H1 (cell line): Measurements from ENCODE around the gene RAB40B. TPM values are rescaled to one million over a fixed set of nuclear protein-coding genes. Genes with fewer than 3 reads are reported as not detected.

Source experiments
- JUN ChIP-seq: IDR thresholded peaks from 2 replicates; pipeline ENCODE4 v1.6.1; 2011; ENCODE audit warnings: low read depth, mild to moderate bottlenecking, improper control_type of control experiment, low read length
- RAD21 ChIP-seq, 2 experiments: IDR thresholded peaks in 1 of 2; conservative IDR thresholded peaks in 1 of 2; 2 replicates each; pipeline ENCODE4 v1.6.1; 2011; ENCODE audit warnings: low read depth in 2 of 2, low read length in 2 of 2, improper control_type of control experiment in 1 of 2, inconsistent platforms in 1 of 2, mild to moderate bottlenecking in 1 of 2, moderate library complexity in 1 of 2
- SP4 ChIP-seq: IDR thresholded peaks from 2 replicates; pipeline ENCODE4 v1.6.1; 2012; ENCODE audit warnings: low read length, inconsistent platforms
- polyA plus RNA-seq, 7 experiments: library from polyadenylated mRNA; depleted of rRNA in 3 of 7; stranded (reverse) in 5 of 7; unstranded in 2 of 7; fragments of >200 nt in 5 of 7; fragments of 200-250 nt in 2 of 7; gene quantifications; 1 replicate in 5 of 7; 2 replicates in 1 of 7; 4 replicates in 1 of 7; pipeline versions ENCODE4 v1.2.1 to v1.2.3, GENCODE V29; 2011 to 2013; ENCODE audit warnings: missing spikeins in 2 of 7, mixed read lengths in 2 of 7
- total RNA-seq: library from RNA; stranded (reverse); fragmentation: NEBNext Ultra II Directional; extraction: Animal tissue kit (Norgen Biotek cat#: 25700); gene quantifications from 2 replicates; pipeline ENCODE4 v1.2.1, GENCODE V29; 2021
- TF ChIP-seq, protein P1 (sequence below): fragments of 300-600 bp; sonication (generic); IDR thresholded peaks from 2 replicates; pipeline ENCODE4 v1.7.1; 2012; ENCODE audit warnings: low read length, moderate library complexity, mild to moderate bottlenecking, inconsistent platforms; ENCODE audit not compliant: insufficient replicate concordance

RAB40B gene
- total and polyA plus RNA-seq, 2 of the 8 experiments (the other 6 are each of a cell fraction or from before 2014, with no cell fraction given), result 3.1 to 4.6 TPM

DNA sequence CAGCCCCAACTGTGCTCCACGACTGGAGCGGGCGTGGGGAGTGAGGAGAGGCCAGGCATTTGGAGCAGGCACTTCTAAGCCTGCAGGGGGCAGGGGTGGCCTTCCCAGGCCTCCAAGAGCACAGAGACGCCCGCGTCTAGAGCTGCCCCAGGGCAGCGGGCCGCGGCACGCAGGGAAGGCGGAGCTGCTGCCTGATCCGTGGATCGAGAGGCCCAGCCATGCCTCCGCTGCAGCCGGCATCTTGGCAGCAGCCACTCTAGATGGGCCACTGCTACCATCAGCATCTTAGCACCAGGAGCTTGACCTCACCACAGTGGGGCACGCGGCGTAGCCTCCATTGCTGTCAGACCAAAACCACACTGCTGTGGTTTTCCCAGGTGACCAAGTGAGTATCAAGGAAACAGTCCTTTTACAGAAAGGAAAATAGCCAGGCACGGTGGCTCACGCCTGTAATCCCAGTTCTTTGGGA, 29.8 kb downstream of the RAB40B start (continued):
- TF ChIP-seq, protein P1, sequence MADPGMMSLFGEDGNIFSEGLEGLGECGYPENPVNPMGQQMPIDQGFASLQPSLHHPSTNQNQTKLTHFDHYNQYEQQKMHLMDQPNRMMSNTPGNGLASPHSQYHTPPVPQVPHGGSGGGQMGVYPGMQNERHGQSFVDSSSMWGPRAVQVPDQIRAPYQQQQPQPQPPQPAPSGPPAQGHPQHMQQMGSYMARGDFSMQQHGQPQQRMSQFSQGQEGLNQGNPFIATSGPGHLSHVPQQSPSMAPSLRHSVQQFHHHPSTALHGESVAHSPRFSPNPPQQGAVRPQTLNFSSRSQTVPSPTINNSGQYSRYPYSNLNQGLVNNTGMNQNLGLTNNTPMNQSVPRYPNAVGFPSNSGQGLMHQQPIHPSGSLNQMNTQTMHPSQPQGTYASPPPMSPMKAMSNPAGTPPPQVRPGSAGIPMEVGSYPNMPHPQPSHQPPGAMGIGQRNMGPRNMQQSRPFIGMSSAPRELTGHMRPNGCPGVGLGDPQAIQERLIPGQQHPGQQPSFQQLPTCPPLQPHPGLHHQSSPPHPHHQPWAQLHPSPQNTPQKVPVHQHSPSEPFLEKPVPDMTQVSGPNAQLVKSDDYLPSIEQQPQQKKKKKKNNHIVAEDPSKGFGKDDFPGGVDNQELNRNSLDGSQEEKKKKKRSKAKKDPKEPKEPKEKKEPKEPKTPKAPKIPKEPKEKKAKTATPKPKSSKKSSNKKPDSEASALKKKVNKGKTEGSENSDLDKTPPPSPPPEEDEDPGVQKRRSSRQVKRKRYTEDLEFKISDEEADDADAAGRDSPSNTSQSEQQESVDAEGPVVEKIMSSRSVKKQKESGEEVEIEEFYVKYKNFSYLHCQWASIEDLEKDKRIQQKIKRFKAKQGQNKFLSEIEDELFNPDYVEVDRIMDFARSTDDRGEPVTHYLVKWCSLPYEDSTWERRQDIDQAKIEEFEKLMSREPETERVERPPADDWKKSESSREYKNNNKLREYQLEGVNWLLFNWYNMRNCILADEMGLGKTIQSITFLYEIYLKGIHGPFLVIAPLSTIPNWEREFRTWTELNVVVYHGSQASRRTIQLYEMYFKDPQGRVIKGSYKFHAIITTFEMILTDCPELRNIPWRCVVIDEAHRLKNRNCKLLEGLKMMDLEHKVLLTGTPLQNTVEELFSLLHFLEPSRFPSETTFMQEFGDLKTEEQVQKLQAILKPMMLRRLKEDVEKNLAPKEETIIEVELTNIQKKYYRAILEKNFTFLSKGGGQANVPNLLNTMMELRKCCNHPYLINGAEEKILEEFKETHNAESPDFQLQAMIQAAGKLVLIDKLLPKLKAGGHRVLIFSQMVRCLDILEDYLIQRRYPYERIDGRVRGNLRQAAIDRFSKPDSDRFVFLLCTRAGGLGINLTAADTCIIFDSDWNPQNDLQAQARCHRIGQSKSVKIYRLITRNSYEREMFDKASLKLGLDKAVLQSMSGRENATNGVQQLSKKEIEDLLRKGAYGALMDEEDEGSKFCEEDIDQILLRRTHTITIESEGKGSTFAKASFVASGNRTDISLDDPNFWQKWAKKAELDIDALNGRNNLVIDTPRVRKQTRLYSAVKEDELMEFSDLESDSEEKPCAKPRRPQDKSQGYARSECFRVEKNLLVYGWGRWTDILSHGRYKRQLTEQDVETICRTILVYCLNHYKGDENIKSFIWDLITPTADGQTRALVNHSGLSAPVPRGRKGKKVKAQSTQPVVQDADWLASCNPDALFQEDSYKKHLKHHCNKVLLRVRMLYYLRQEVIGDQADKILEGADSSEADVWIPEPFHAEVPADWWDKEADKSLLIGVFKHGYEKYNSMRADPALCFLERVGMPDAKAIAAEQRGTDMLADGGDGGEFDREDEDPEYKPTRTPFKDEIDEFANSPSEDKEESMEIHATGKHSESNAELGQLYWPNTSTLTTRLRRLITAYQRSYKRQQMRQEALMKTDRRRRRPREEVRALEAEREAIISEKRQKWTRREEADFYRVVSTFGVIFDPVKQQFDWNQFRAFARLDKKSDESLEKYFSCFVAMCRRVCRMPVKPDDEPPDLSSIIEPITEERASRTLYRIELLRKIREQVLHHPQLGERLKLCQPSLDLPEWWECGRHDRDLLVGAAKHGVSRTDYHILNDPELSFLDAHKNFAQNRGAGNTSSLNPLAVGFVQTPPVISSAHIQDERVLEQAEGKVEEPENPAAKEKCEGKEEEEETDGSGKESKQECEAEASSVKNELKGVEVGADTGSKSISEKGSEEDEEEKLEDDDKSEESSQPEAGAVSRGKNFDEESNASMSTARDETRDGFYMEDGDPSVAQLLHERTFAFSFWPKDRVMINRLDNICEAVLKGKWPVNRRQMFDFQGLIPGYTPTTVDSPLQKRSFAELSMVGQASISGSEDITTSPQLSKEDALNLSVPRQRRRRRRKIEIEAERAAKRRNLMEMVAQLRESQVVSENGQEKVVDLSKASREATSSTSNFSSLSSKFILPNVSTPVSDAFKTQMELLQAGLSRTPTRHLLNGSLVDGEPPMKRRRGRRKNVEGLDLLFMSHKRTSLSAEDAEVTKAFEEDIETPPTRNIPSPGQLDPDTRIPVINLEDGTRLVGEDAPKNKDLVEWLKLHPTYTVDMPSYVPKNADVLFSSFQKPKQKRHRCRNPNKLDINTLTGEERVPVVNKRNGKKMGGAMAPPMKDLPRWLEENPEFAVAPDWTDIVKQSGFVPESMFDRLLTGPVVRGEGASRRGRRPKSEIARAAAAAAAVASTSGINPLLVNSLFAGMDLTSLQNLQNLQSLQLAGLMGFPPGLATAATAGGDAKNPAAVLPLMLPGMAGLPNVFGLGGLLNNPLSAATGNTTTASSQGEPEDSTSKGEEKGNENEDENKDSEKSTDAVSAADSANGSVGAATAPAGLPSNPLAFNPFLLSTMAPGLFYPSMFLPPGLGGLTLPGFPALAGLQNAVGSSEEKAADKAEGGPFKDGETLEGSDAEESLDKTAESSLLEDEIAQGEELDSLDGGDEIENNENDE, result no peak
- TF ChIP-seq SP4, result no peak
- TF ChIP-seq JUN, result no peak
- TF ChIP-seq RAD21 (IDR thresholded peaks at IDR 0.05 in 1 of 2, conservative IDR thresholded peaks at IDR 0.05 in 1 of 2; ENCODE audit: low read depth in 2 of 2, low read length in 2 of 2), result peak; percentile 78 to 85
